Uterus (tissue), 4 donors: Measurements from ENCODE around the gene RFX2. TPM values are rescaled to one million over a fixed set of nuclear protein-coding genes. Genes with fewer than 3 reads are reported as not detected.

Source experiments
- DNase-seq, 2 donors: peaks; one replicate each; pipeline ENCODE4 v3.0.0-alpha.2; 2019 to 2020
- H3K27ac ChIP-seq, 2 donors: fragments of 200-600 bp; sonication (generic); 1 replicate in 1 of 2; 2 replicates in 1 of 2; pipeline ENCODE4 v1.5.1; 2016 to 2018
- H3K27me3 ChIP-seq, 2 donors: fragments of 200-600 bp; sonication (generic); one replicate each; pipeline ENCODE4 v1.5.1; 2018 to 2019; ENCODE audit warnings: control low read depth in 1 of 2
- H3K36me3 ChIP-seq, 2 donors: fragments of 200-600 bp; sonication (generic); one replicate each; pipeline ENCODE4 v1.5.1; 2019; ENCODE audit warnings: control low read depth in 1 of 2
- H3K4me1 ChIP-seq, 2 donors: fragments of 200-600 bp; sonication (generic); one replicate each; pipeline ENCODE4 v1.5.1; 2018 to 2019; ENCODE audit warnings: control low read depth in 1 of 2
- H3K4me3 ChIP-seq, 2 donors: fragments of 200-600 bp; sonication (generic); 1 replicate in 1 of 2; 2 replicates in 1 of 2; pipeline ENCODE4 v1.5.1; 2018 to 2019; ENCODE audit warnings: mild to moderate bottlenecking in 1 of 2
- H3K9me3 ChIP-seq, 2 donors: fragments of 200-600 bp; sonication (generic); one replicate each; pipeline ENCODE4 v1.5.1; 2019; ENCODE audit warnings: control low read depth in 1 of 2
- POLR2A ChIP-seq, 2 donors: fragments of 450-650 bp; IDR thresholded peaks; one replicate each; pipeline ENCODE4 v1.6.1; 2016; ENCODE audit warnings: antibody characterized with exemption in 2 of 2, mild to moderate bottlenecking in 1 of 2, moderate library complexity in 1 of 2
- intact Hi-C: fragments of 100-400 bp; cut with DNase I; formaldehyde crosslinking; loops from one replicate; pipeline ENCODE4 v1.15.1; 2023; ENCODE audit warnings: low total_unique reads
- total RNA-seq, 4 donors: library from RNA; depleted of rRNA in 3 of 4; stranded (reverse); fragments of >200 nt in 3 of 4; gene quantifications; one replicate each; pipeline versions ENCODE4 v1.1.0 to v1.2.4, GENCODE V29; 2014 to 2023
- TF ChIP-seq, protein P1 (sequence below), 4 experiments: fragments of 200-600 bp in 2 of 4; fragments of 450-650 bp in 2 of 4; sonication (generic) in 2 of 4; IDR thresholded peaks; one replicate each; pipeline ENCODE4 v1.5.1; 2016 to 2019; ENCODE audit warnings: antibody characterized with exemption in 4 of 4, mild to moderate bottlenecking in 2 of 4, moderate library complexity in 1 of 4
- donor health status: DM: yes; HTN: yes; CAD: no.

Gene RFX2
- total RNA-seq, 4 donors from 2014 or later = 10.5 to 77.9 (median 22.8) TPM

DNA sequence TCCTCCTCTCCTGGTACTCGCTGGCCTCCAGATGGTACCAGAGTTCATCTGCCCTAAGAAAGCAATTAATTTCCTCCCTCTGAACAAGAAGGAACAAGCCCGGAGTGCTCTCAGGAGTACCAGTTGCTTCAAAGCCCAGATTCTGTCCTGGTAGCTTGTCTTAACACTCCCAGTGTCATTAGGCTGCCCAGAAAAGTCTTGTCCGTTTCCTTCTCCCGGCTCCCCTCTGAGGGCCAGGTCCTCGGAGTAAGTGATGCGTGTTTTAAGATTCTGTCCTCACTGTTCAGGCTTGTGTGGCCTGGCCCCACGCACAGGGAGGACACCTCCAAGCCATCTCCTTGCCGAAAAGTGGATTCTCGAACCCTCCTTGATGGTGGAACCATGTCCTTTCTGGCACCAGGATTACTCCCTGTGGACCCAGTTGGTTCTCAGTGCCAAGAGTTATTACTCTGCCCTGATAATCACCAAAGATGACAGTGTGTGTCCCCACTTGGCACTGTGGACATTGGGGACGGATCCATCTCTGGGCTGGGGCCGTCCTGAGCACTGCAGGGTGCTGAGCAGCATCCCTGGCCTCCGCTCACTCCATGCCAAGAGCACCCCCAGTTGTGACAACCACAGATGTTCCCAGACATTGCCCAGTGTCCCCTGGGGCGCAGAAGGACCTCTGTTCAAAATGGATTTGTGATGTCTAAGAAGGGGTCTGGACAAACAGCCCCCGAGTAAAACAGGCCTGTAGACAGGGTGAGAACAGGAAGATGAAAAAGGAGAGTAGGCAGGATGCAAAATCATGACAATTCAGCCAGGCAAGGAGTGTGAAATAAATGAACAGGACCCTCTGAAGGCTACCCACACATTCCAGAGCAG lies 52.4 kb downstream of the RFX2 start:
- no peak overlapping the region for H3K4me3 ChIP-seq

GRCh38 chr19:6056801-6057650 lies 53.3 kb downstream of the RFX2 start:
- DNase-seq = peak; percentile 87 to 91
- Histone ChIP-seq H3K36me3 (no peaks in the 10 kb centered on the region), H3K27ac (peak overlapping the region; percentile 93 to 95), H3K4me1 (peaks cover 37% of the 10 kb centered on the region in 2 donors), H3K9me3 (no peaks in the 10 kb centered on the region), H3K4me3 (no peak overlapping the region), H3K27me3 (no peaks in the 10 kb centered on the region)
- intact Hi-C loops = loop anchor here (5.0 kb wide), 1 partner anchor 50 kb away; no protein-coding TSS in a partner anchor
- TF ChIP-seq, protein P1, sequence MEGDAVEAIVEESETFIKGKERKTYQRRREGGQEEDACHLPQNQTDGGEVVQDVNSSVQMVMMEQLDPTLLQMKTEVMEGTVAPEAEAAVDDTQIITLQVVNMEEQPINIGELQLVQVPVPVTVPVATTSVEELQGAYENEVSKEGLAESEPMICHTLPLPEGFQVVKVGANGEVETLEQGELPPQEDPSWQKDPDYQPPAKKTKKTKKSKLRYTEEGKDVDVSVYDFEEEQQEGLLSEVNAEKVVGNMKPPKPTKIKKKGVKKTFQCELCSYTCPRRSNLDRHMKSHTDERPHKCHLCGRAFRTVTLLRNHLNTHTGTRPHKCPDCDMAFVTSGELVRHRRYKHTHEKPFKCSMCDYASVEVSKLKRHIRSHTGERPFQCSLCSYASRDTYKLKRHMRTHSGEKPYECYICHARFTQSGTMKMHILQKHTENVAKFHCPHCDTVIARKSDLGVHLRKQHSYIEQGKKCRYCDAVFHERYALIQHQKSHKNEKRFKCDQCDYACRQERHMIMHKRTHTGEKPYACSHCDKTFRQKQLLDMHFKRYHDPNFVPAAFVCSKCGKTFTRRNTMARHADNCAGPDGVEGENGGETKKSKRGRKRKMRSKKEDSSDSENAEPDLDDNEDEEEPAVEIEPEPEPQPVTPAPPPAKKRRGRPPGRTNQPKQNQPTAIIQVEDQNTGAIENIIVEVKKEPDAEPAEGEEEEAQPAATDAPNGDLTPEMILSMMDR (IDR thresholded peaks at IDR 0.05) = peak in 1 of 4 experiments; percentile 4
- TF ChIP-seq POLR2A (IDR thresholded peaks at IDR 0.05) = peak in 1 of 2 donors; percentile 35

More for the DNA sequence above, 52.4 kb downstream of the RFX2 start:
- Histone ChIP-seq H3K27ac (peak overlapping the region; percentile 93 to 95), H3K9me3 (no peaks in the 10 kb centered on the region), H3K4me1 (peaks cover 37 to 41% of the 10 kb centered on the region in 2 donors), H3K27me3 (no peaks in the 10 kb centered on the region), H3K36me3 (no peaks in the 10 kb centered on the region)
- intact Hi-C loops = loop anchor here (5.0 kb wide), 1 partner anchor 49 kb away; no protein-coding TSS in a partner anchor
- DNase-seq = peak in 1 of 2 donors; percentile 30
- no peak for TF ChIP-seq POLR2A (IDR thresholded peaks at IDR 0.05)
- TF ChIP-seq, protein P1 (IDR thresholded peaks at IDR 0.05) = no peak

DNA sequence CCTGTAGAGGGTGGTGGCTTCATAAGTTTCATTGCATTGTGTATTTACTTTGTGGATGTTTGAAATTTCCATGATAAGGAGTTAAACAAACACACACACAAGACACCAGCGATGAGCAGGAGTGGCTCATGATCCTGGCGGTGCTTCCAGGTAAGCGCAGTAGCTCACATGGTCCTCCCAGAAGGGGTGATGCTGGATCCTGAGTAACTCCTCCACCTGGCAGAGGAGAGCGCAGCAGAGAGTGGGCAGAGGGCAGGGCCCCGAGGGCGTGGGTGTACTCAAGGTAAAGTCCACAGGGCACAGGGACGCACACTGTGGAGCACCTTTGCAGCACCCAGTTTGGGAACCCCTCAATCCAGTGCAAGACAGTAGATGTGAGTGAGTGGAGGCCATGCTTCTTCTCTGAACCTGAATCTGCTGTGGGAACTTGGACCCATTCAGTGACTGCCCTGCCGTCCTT lies 54.0 kb downstream of the RFX2 start:
- Histone ChIP-seq H3K4me3 (no peak overlapping the region), H3K4me1 (peaks cover 30 to 31% of the 10 kb centered on the region in 2 donors)
- peak in 1 of 2 donors; percentile 31 for DNase-seq

GRCh38 chr19:6055013-6055795 lies 55.1 kb downstream of the RFX2 start:
- H3K4me3 ChIP-seq = no peak overlapping the region
- no peaks in the 10 kb centered on the region for H3K27me3 ChIP-seq
- H3K36me3 ChIP-seq = no peaks in the 10 kb centered on the region
- TF ChIP-seq, protein P1 (IDR thresholded peaks at IDR 0.05) = no peak
- TF ChIP-seq POLR2A (IDR thresholded peaks at IDR 0.05) = no peak
- peak in 1 of 2 donors; percentile 5 for DNase-seq
- no peaks in the 10 kb centered on the region for H3K9me3 ChIP-seq
- peak overlapping the region; percentile 93 to 95 for H3K27ac ChIP-seq
- intact Hi-C loops = loop anchor here (5.0 kb wide), 1 partner anchor 52 kb away; no protein-coding TSS in a partner anchor
- peaks cover 23 to 26% of the 10 kb centered on the region in 2 donors for H3K4me1 ChIP-seq

More for the DNA sequence above, 54.0 kb downstream of the RFX2 start:
- TF ChIP-seq, protein P1 (IDR thresholded peaks at IDR 0.05) = no peak
- TF ChIP-seq POLR2A (IDR thresholded peaks at IDR 0.05) = no peak
- Histone ChIP-seq H3K9me3 (no peaks in the 10 kb centered on the region), H3K36me3 (no peaks in the 10 kb centered on the region), H3K27me3 (no peaks in the 10 kb centered on the region), H3K27ac (peak overlapping the region; percentile 93 to 95)
- intact Hi-C loops = loop anchor here (5.0 kb wide), 1 partner anchor 51 kb away; no protein-coding TSS in a partner anchor
